ENCODE data around the gene NLK.

The NLK gene

GRCh38 chr17:28040406-28040805 lies 2.1 kb upstream of the NLK start:
- no peak for DNase-seq (ENCODE audit: low spot score)

GRCh38 chr17:28041068-28041843 lies 1.2 kb upstream of the NLK start:
- peak; percentile 100 for DNase-seq (ENCODE audit: low spot score)

- DNase-seq (ENCODE audit: low spot score): no peak
Measured at GRCh38 chr17:28041844-28042656, 427 bp upstream of the NLK start.

GRCh38 chr17:28042721-28043291 lies 329 bp downstream of the NLK start:
- no peak for DNase-seq (ENCODE audit: low spot score)

- DNase-seq (ENCODE audit: low spot score): no peak
Measured at GRCh38 chr17:28043296-28043695, 819 bp downstream of the NLK start.

GRCh38 chr17:28043741-28044140 lies 1.3 kb downstream of the NLK start:
- no peak for DNase-seq (ENCODE audit: low spot score)

GRCh38 chr17:28045304-28045703 lies 2.8 kb downstream of the NLK start:
- no peak for DNase-seq (ENCODE audit: low spot score)

- DNase-seq (ENCODE audit: low spot score): no peak
Measured at GRCh38 chr17:28046034-28046825, 3.8 kb downstream of the NLK start.

GRCh38 chr17:28047806-28048205 lies 5.3 kb downstream of the NLK start:
- DNase-seq (ENCODE audit: low spot score): no peak

- DNase-seq (ENCODE audit: low spot score): no peak
Measured at GRCh38 chr17:28049071-28049470, 6.6 kb downstream of the NLK start.

GRCh38 chr17:28053044-28053670 lies 10.7 kb downstream of the NLK start:
- DNase-seq (ENCODE audit: low spot score): no peak

GRCh38 chr17:28053725-28054124 lies 11.2 kb downstream of the NLK start:
- peak; percentile 43 for DNase-seq (ENCODE audit: low spot score)

- no peak for DNase-seq (ENCODE audit: low spot score)
Measured at GRCh38 chr17:28055546-28056275, 13.2 kb downstream of the NLK start.

GRCh38 chr17:28056276-28056620 lies 13.8 kb downstream of the NLK start:
- no peak for DNase-seq (ENCODE audit: low spot score)

- DNase-seq (ENCODE audit: low spot score): peak; percentile 38
Measured at GRCh38 chr17:28057731-28058246, 15.3 kb downstream of the NLK start.

GRCh38 chr17:28059675-28060074 lies 17.2 kb downstream of the NLK start:
- no peak for DNase-seq (ENCODE audit: low spot score)

- no peak for DNase-seq (ENCODE audit: low spot score)
Measured at GRCh38 chr17:28065706-28066105, 23.2 kb downstream of the NLK start.

- no peak for DNase-seq (ENCODE audit: low spot score)
Measured at GRCh38 chr17:28069061-28069460, 26.6 kb downstream of the NLK start.

- DNase-seq (ENCODE audit: low spot score): no peak
Measured at GRCh38 chr17:28071179-28071578, 28.7 kb downstream of the NLK start.

GRCh38 chr17:28071891-28072606 lies 29.6 kb downstream of the NLK start:
- no peak for DNase-seq (ENCODE audit: low spot score)
